Smooth muscle cell (in vitro differentiated cells): Measurements from ENCODE around the gene SLC2A9. TPM values are rescaled to one million over a fixed set of nuclear protein-coding genes. Genes with fewer than 3 reads are reported as not detected.

Source experiments
- DNase-seq: peaks from one replicate; lab custom pipeline; 2025; ENCODE audit not compliant: unreplicated experiment; lab: John Stamatoyannopoulos, UW
- H2AFZ ChIP-seq: fragments of 200-600 bp; sonication (generic); 2 replicates; pipeline ENCODE4 v1.6.0; 2016; ENCODE audit warnings: antibody characterized with exemption, low read depth, mild to moderate bottlenecking
- H3F3A ChIP-seq: fragments of 200-600 bp; sonication (generic); 2 replicates; pipeline ENCODE4 v1.6.0; 2017; ENCODE audit warnings: antibody characterized with exemption, low read depth
- H3K27ac ChIP-seq: fragments of 200-600 bp; sonication (generic); 2 replicates; pipeline ENCODE4 v1.5.1; 2016; ENCODE audit warnings: low read depth, mild to moderate bottlenecking
- H3K27me3 ChIP-seq: fragments of 200-600 bp; sonication (generic); 2 replicates; pipeline ENCODE4 v1.6.1; 2016; ENCODE audit warnings: low read depth, mild to moderate bottlenecking
- H3K36me3 ChIP-seq: fragments of 200-600 bp; sonication (generic); 2 replicates; pipeline ENCODE4 v1.5.1; 2016; ENCODE audit warnings: low read depth
- H3K4me1 ChIP-seq: fragments of 200-600 bp; sonication (generic); 2 replicates; pipeline ENCODE4 v1.5.1; 2016; ENCODE audit warnings: low read depth
- H3K4me2 ChIP-seq: fragments of 200-600 bp; sonication (generic); 2 replicates; pipeline ENCODE4 v1.6.0; 2016; ENCODE audit warnings: mild to moderate bottlenecking
- H3K4me3 ChIP-seq: fragments of 200-600 bp; sonication (generic); 2 replicates; pipeline ENCODE4 v1.5.1; 2016; ENCODE audit warnings: mild to moderate bottlenecking
- H3K79me2 ChIP-seq: fragments of 200-600 bp; sonication (generic); 2 replicates; pipeline ENCODE4 v1.6.0; 2016; ENCODE audit warnings: low read depth, mild to moderate bottlenecking
- H3K9ac ChIP-seq: fragments of 200-600 bp; sonication (generic); 2 replicates; pipeline ENCODE4 v1.6.0; 2016; ENCODE audit warnings: low read depth
- H3K9me3 ChIP-seq: fragments of 200-600 bp; sonication (generic); replicated peaks from 2 replicates; pipeline ENCODE4 v1.5.1; 2016; ENCODE audit warnings: low read depth
- H4K20me1 ChIP-seq: fragments of 200-600 bp; sonication (generic); 2 replicates; pipeline ENCODE4 v1.6.0; 2016; ENCODE audit warnings: low read depth
- WGBS: methylation state at CpG from one replicate; pipeline ENCODE4 v1.1.7; 2016; ENCODE audit warnings: low lambda C conversion rate; 5-methylcytosine and 5-hydroxymethylcytosine counted together
- polyA plus RNA-seq: library from polyadenylated mRNA; unstranded; fragments of >200 nt; fragmentation: Nextera tagmentation; extraction: Ambion mirVana; gene quantifications from 2 replicates; pipeline ENCODE4 v1.2.1, GENCODE V29; 2016
- total RNA-seq: library from RNA; depleted of rRNA; stranded (reverse); fragments of >200 nt; gene quantifications from 2 replicates; pipeline ENCODE4 v1.2.3, GENCODE V29; 2014
- TF ChIP-seq, protein P1 (sequence below): fragments of 200-600 bp; sonication (generic); IDR thresholded peaks from 2 replicates; pipeline ENCODE4 v1.5.1; 2017; ENCODE audit warnings: borderline replicate concordance, mild to moderate bottlenecking, antibody characterized with exemption; ENCODE audit not compliant: insufficient read depth, poor library complexity, severe bottlenecking

The SLC2A9 gene
- total and polyA plus RNA-seq, 2 experiments from 2014 or later = 1.3 to 2.2 TPM

DNA sequence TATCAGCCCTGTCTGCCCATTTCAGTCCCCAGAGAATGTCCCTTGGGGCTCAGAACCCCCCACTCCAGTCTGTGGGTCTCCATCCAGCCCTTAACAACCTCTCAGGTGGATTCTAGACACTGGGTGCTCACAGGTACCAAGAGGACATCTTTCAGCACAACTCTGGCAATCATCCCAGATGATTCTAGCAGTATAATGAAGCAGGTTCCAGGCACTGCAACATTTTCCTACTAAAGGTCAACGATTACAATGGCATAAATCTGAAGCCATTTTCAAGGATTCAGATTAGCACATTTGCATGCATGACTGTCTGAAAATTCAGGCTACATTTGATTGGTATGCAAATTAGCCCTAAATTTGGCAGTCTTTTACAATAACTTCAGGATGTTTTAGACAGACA is 10.0 kb downstream of the SLC2A9 start:
- Histone ChIP-seq H2AFZ (no peak overlapping the region), H3K9me3 (no peaks in the 10 kb centered on the region), H3K4me1 (peaks cover 4% of the 10 kb centered on the region), H3K27ac (no peak overlapping the region), H3K4me3 (no peak overlapping the region), H3K9ac (no peak overlapping the region), H3K36me3 (no peaks in the 10 kb centered on the region), H3K4me2 (no peak overlapping the region), H3K79me2 (no peaks in the 10 kb centered on the region), H3F3A (no peaks in the 10 kb centered on the region), H4K20me1 (no peaks in the 10 kb centered on the region), H3K27me3 (no peaks in the 10 kb centered on the region)
- TF ChIP-seq, protein P1, sequence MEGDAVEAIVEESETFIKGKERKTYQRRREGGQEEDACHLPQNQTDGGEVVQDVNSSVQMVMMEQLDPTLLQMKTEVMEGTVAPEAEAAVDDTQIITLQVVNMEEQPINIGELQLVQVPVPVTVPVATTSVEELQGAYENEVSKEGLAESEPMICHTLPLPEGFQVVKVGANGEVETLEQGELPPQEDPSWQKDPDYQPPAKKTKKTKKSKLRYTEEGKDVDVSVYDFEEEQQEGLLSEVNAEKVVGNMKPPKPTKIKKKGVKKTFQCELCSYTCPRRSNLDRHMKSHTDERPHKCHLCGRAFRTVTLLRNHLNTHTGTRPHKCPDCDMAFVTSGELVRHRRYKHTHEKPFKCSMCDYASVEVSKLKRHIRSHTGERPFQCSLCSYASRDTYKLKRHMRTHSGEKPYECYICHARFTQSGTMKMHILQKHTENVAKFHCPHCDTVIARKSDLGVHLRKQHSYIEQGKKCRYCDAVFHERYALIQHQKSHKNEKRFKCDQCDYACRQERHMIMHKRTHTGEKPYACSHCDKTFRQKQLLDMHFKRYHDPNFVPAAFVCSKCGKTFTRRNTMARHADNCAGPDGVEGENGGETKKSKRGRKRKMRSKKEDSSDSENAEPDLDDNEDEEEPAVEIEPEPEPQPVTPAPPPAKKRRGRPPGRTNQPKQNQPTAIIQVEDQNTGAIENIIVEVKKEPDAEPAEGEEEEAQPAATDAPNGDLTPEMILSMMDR = no peak
- 92% methylated on average over 1 of the region's 1 CpG for WGBS
- no peak for DNase-seq

DNA sequence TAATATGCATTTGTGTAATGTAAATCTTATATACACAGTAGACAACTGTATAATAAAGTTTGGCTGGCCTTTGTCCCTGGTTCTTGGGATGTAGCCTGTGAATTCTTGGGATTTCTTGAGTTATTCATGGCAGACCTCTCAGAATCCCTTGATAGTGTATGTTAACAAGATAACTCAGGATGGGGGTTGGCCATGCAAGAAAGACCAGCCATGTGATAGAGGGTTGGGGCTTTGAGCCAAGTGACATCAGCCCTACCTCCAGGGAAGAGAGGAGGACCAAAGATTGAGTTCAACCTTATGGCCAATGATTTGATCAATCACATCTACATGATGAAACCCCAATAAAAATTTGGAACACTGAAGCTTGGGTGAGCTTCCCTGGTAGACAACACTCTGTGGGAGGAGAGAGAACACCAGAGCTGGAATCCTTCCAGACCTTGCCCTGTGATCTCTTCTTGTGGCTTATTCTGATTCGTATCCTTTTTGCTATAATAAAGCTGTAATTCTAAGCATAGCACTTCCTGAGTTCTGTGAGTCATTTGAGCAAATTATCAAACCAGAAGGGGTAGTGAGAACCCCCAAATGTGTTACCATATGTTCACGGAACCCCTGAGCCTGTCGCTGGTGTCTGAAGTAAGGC is 11.3 kb downstream of the SLC2A9 start:
- Histone ChIP-seq H2AFZ (no peak overlapping the region), H3K4me3 (no peak overlapping the region), H4K20me1 (no peaks in the 10 kb centered on the region), H3K27ac (no peak overlapping the region), H3K4me2 (no peak overlapping the region), H3K36me3 (no peaks in the 10 kb centered on the region), H3K4me1 (peaks cover 4% of the 10 kb centered on the region), H3F3A (no peaks in the 10 kb centered on the region), H3K79me2 (no peaks in the 10 kb centered on the region), H3K27me3 (no peaks in the 10 kb centered on the region), H3K9me3 (no peaks in the 10 kb centered on the region), H3K9ac (no peak overlapping the region)
- TF ChIP-seq, protein P1 = no peak
- DNase-seq = no peak
- 82% methylated on average over 3 of the region's 3 CpGs for WGBS

DNA sequence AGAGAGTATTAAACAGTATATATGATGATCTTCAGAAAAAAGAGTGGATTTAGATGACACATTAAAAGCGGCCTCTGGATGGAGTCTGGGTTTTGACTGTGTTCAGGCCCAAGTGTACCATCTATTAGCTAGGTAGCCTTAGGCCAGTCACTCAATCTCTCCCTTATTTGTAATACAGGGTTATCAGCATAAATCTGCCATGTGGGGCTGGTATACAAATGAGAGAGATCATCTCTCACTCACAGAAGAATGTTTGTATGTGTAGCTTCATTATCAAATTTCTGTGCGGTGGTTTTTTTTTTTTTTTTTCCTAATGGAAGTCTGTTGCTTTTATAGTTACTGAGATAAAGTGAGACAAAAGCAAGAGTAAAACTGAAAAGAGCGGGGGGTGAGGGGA is 12.7 kb downstream of the SLC2A9 start:
- Histone ChIP-seq H3K9ac (no peak overlapping the region), H3K4me3 (no peak overlapping the region), H3F3A (no peaks in the 10 kb centered on the region), H3K79me2 (no peaks in the 10 kb centered on the region), H3K4me2 (no peak overlapping the region), H3K4me1 (peaks cover 4% of the 10 kb centered on the region), H3K27me3 (no peaks in the 10 kb centered on the region), H3K36me3 (no peaks in the 10 kb centered on the region), H3K27ac (no peak overlapping the region), H3K9me3 (no peaks in the 10 kb centered on the region), H4K20me1 (no peaks in the 10 kb centered on the region), H2AFZ (no peak overlapping the region)
- no peak for DNase-seq
- WGBS = 92% methylated on average over 3 of the region's 3 CpGs
- TF ChIP-seq, protein P1 = no peak
